OCI-LY1 (cell line): ENCODE data around the gene POFUT1.

Source experiments
- EZH2 ChIP-seq: fragments of 200-600 bp; sonication (generic), shearing (Covaris generic); IDR thresholded peaks from 2 replicates; pipeline ENCODE4 v1.8.0; 2017; ENCODE audit warnings: borderline replicate concordance, mixed run types, mild to moderate bottlenecking, antibody characterized with exemption, low read length, moderate library complexity, mixed read lengths
- TF ChIP-seq, protein P1 (sequence below): fragments of 200-600 bp; sonication (generic), shearing (Covaris generic); IDR thresholded peaks from 2 replicates; pipeline ENCODE4 v1.5.1; 2017; ENCODE audit warnings: mild to moderate bottlenecking, antibody characterized with exemption, low read length, moderate library complexity, mixed read lengths

DNA sequence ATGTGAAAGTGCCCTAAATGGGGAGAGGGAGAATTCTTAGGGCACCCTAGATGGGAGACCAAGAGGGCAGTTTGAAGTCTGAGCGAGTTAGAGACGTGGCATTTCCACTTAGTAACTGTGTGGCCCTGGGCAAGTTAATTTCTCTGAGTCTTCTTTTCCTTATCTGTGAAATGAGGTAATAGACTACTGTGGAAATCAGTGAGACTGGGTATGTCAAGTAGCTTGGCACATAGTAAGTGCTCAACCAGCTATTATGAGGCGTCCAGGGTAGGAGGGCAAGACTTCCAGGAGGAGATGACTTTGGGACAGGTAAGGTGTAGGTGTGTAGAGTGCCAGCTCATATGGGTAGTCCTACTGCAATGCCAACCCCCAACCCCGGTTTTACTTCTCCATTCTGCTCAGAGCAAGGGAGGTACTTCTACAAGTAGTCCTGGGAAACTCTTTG lies 70.5 kb downstream of the POFUT1 start:
- TF ChIP-seq EZH2 = no peak
- TF ChIP-seq, protein P1, sequence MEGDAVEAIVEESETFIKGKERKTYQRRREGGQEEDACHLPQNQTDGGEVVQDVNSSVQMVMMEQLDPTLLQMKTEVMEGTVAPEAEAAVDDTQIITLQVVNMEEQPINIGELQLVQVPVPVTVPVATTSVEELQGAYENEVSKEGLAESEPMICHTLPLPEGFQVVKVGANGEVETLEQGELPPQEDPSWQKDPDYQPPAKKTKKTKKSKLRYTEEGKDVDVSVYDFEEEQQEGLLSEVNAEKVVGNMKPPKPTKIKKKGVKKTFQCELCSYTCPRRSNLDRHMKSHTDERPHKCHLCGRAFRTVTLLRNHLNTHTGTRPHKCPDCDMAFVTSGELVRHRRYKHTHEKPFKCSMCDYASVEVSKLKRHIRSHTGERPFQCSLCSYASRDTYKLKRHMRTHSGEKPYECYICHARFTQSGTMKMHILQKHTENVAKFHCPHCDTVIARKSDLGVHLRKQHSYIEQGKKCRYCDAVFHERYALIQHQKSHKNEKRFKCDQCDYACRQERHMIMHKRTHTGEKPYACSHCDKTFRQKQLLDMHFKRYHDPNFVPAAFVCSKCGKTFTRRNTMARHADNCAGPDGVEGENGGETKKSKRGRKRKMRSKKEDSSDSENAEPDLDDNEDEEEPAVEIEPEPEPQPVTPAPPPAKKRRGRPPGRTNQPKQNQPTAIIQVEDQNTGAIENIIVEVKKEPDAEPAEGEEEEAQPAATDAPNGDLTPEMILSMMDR = no peak
